Testis (tissue), 2 donors: ENCODE data around the gene PDK2.

ENCODE experiments used
- POLR2A ChIP-seq: fragments of 450-650 bp; IDR thresholded peaks from one replicate; pipeline ENCODE4 v1.6.1; 2017; ENCODE audit warnings: antibody characterized with exemption, mild to moderate bottlenecking, moderate library complexity
- TF ChIP-seq, protein P1 (sequence below), 3 experiments: fragments of 450-650 bp in 2 of 3; fragments of 200-600 bp in 1 of 3; sonication (generic) in 1 of 3; IDR thresholded peaks; one replicate each; pipeline ENCODE4 v1.5.1; 2016 to 2019; ENCODE audit warnings: antibody characterized with exemption in 3 of 3, mild to moderate bottlenecking in 2 of 3, moderate library complexity in 1 of 3

DNA sequence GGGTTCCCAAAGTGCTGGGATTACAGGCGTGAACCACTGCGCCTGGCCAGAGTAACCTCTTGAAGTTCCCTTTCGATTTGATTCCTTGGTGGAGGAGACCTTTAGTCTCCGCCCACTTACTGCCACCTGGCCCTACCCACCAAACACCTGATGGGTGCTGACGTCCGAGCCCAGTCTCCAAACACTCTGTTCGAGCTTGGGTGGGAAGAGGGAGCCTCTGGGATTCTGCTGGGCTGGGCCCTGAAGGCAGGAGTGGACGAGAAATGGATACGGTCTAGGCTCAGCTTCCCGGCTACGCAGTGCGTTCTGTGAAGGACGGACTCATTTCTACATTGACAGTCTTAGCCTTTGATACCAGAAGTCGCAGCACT is 40.1 kb upstream of the PDK2 start:
- TF ChIP-seq, protein P1, sequence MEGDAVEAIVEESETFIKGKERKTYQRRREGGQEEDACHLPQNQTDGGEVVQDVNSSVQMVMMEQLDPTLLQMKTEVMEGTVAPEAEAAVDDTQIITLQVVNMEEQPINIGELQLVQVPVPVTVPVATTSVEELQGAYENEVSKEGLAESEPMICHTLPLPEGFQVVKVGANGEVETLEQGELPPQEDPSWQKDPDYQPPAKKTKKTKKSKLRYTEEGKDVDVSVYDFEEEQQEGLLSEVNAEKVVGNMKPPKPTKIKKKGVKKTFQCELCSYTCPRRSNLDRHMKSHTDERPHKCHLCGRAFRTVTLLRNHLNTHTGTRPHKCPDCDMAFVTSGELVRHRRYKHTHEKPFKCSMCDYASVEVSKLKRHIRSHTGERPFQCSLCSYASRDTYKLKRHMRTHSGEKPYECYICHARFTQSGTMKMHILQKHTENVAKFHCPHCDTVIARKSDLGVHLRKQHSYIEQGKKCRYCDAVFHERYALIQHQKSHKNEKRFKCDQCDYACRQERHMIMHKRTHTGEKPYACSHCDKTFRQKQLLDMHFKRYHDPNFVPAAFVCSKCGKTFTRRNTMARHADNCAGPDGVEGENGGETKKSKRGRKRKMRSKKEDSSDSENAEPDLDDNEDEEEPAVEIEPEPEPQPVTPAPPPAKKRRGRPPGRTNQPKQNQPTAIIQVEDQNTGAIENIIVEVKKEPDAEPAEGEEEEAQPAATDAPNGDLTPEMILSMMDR (IDR thresholded peaks at IDR 0.05): no peak
- TF ChIP-seq POLR2A: no peak
